Osteoblast (primary cell): Measurements from ENCODE around the gene RTP1. TPM values are rescaled to one million over a fixed set of nuclear protein-coding genes. Genes with fewer than 3 reads are reported as not detected.

Source experiments
- DNase-seq: peaks from one replicate; pipeline ENCODE4 v3.0.0; 2011; ENCODE audit warnings: low spot score, mixed read lengths; ENCODE audit not compliant: insufficient read length; ENCODE audit errors: missing footprints
- H2AFZ ChIP-seq: 2 replicates; pipeline ENCODE4 v1.6.0; 2011; ENCODE audit warnings: mild to moderate bottlenecking, low read length
- H3K27ac ChIP-seq: 2 replicates; pipeline ENCODE4 v1.5.1; 2011; ENCODE audit warnings: mild to moderate bottlenecking, low read depth, low read length, moderate library complexity
- H3K27me3 ChIP-seq: 2 replicates; pipeline ENCODE4 v1.6.0; 2012; ENCODE audit warnings: mild to moderate bottlenecking, control low read depth, inconsistent platforms, low read length, moderate library complexity; ENCODE audit not compliant: insufficient read depth
- H3K36me3 ChIP-seq: 2 replicates; pipeline ENCODE4 v1.5.1; 2011; ENCODE audit warnings: mild to moderate bottlenecking, low read length, control low read depth, moderate library complexity; ENCODE audit not compliant: insufficient read depth
- H3K4me1 ChIP-seq: 2 replicates; pipeline ENCODE4 v1.5.1; 2011; ENCODE audit warnings: mild to moderate bottlenecking, low read length, control low read depth, moderate library complexity; ENCODE audit not compliant: insufficient read depth
- H3K4me2 ChIP-seq: 2 replicates; pipeline ENCODE4 v1.6.0; 2011; ENCODE audit warnings: mild to moderate bottlenecking, low read length; ENCODE audit not compliant: insufficient read depth
- H3K4me3 ChIP-seq: fragments of 200-600 bp; sonication (generic); 3 replicates; pipeline ENCODE4 v1.5.1; 2012; ENCODE audit warnings: mild to moderate bottlenecking, low read length, inconsistent platforms; ENCODE audit not compliant: insufficient read depth
- H3K79me2 ChIP-seq: 2 replicates; pipeline ENCODE4 v1.6.0; 2012; ENCODE audit warnings: mild to moderate bottlenecking, low read length, control low read depth, inconsistent platforms; ENCODE audit not compliant: insufficient read depth
- H3K9me3 ChIP-seq: 2 replicates; pipeline ENCODE4 v1.5.1; 2011; ENCODE audit warnings: low read depth, low read length, control low read depth
- H4K20me1 ChIP-seq: 2 replicates; pipeline ENCODE4 v1.6.0; 2012; ENCODE audit warnings: mild to moderate bottlenecking, low read length, control low read depth; ENCODE audit not compliant: insufficient read depth
- total RNA-seq: library from RNA; depleted of rRNA; stranded (reverse); fragments of >200 nt; gene quantifications from 2 replicates; pipeline ENCODE4 v1.2.3, GENCODE V29; 2012
- TF ChIP-seq, protein P1 (sequence below): IDR thresholded peaks from 2 replicates; pipeline ENCODE4 v1.5.1; 2011; ENCODE audit warnings: mild to moderate bottlenecking, low read depth, low read length, moderate library complexity; ENCODE audit errors: extremely low read depth

RTP1 gene
- total RNA-seq, 1 donor = not detected

DNA sequence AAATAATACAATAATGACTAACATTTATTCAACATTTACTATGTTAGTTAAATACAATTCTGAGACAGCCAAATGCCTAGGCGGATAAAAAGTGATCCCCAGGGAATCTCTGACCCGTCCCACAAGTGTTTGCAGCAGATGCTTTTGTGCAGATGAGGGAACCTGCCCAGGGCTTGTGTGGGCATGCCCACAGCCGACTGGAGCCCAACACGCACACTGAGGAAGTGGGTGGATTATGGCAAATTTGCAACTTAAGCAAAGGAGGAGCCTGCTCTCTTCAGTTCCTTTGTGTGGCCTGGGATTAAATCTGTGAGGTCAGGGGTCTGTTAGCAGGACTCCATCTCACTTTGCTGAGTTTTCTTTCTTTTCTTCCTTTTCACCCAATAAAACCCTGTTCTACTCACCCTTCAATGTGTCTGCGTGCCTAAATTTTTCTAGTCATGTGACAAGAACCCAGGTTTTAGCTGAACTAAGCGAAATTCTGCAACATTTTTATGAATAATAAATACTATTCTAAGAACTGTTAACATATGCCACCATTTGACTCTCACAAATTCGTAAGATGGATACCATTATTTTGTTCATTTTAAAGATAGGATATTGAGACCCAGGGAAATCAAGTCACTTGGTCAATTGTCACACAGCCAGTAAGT is 13.9 kb upstream of the RTP1 start:
- Histone ChIP-seq H3K79me2 (no peaks in the 10 kb centered on the region), H4K20me1 (no peaks in the 10 kb centered on the region), H3K9me3 (no peaks in the 10 kb centered on the region), H3K36me3 (no peaks in the 10 kb centered on the region), H3K4me3 (no peak overlapping the region), H2AFZ (peak overlapping the region; percentile 21), H3K27ac (peak overlapping the region; percentile 30), H3K4me2 (no peak overlapping the region), H3K27me3 (no peaks in the 10 kb centered on the region), H3K4me1 (peaks cover 23% of the 10 kb centered on the region)
- TF ChIP-seq, protein P1, sequence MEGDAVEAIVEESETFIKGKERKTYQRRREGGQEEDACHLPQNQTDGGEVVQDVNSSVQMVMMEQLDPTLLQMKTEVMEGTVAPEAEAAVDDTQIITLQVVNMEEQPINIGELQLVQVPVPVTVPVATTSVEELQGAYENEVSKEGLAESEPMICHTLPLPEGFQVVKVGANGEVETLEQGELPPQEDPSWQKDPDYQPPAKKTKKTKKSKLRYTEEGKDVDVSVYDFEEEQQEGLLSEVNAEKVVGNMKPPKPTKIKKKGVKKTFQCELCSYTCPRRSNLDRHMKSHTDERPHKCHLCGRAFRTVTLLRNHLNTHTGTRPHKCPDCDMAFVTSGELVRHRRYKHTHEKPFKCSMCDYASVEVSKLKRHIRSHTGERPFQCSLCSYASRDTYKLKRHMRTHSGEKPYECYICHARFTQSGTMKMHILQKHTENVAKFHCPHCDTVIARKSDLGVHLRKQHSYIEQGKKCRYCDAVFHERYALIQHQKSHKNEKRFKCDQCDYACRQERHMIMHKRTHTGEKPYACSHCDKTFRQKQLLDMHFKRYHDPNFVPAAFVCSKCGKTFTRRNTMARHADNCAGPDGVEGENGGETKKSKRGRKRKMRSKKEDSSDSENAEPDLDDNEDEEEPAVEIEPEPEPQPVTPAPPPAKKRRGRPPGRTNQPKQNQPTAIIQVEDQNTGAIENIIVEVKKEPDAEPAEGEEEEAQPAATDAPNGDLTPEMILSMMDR = no peak
- DNase-seq = peak; percentile 89

- Histone ChIP-seq H3K4me3 (no peak overlapping the region), H3K79me2 (no peaks in the 10 kb centered on the region), H2AFZ (no peak overlapping the region), H3K4me1 (peaks cover 23% of the 10 kb centered on the region), H3K27me3 (no peaks in the 10 kb centered on the region), H3K4me2 (no peak overlapping the region), H3K36me3 (no peaks in the 10 kb centered on the region), H3K27ac (no peak overlapping the region), H4K20me1 (no peaks in the 10 kb centered on the region), H3K9me3 (no peaks in the 10 kb centered on the region)
- TF ChIP-seq, protein P1 = no peak
- no peak for DNase-seq
Measured at GRCh38 chr3:187183903-187184302, 13.4 kb upstream of the RTP1 start.

DNA sequence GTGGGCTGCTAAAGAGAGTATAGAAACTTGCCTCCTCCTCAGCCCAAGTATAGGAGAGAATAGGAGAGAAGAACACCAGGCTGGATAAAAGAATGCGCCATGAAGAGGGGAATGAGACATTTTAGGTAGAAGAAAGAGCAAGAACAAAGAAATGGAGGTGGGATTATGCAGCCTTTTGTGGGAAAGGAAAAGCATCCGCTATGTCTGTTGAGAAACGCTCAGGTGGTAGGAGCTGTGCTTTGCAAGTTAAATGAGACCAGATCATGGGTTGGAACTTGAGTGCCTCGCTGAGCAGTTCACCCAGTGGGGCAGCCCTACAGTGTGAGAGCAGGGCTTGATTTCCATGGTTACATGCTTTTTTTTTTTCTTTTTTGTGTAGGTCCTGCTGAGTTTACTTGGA is 11.5 kb upstream of the RTP1 start:
- Histone ChIP-seq H3K4me2 (no peak overlapping the region), H3K27ac (no peak overlapping the region), H3K27me3 (no peaks in the 10 kb centered on the region), H3K9me3 (no peaks in the 10 kb centered on the region), H3K4me3 (no peak overlapping the region), H3K79me2 (no peaks in the 10 kb centered on the region), H3K4me1 (peaks cover 23% of the 10 kb centered on the region), H3K36me3 (no peaks in the 10 kb centered on the region), H4K20me1 (no peaks in the 10 kb centered on the region), H2AFZ (no peak overlapping the region)
- TF ChIP-seq, protein P1 = no peak
- DNase-seq = no peak

DNA sequence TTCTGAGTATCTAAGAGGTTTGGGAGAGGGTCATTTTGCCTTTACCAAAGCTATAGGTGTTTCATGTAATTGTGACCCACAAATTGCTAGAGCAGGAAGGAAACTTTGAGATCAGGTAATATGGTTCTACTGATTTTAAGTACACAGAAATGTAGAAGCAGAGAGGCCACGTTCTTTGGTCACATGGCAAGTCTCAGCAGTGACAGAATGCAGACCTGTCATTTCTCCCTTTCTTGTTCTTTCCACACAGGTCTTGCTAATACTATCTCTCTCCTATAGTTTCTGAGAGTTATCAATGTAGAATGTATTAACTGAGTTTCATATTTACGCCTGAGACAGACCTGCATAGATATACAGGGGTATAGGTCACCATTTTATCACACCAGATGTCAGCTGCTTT is 10.9 kb upstream of the RTP1 start:
- no peaks in the 10 kb centered on the region for H3K79me2 ChIP-seq
- H3K9me3 ChIP-seq = no peaks in the 10 kb centered on the region
- H3K36me3 ChIP-seq = no peaks in the 10 kb centered on the region
- H3K27ac ChIP-seq = peak overlapping the region; percentile 44
- H3K4me2 ChIP-seq = peak overlapping the region; percentile 37
- no peak overlapping the region for H2AFZ ChIP-seq
- no peaks in the 10 kb centered on the region for H4K20me1 ChIP-seq
- peaks cover 23% of the 10 kb centered on the region for H3K4me1 ChIP-seq
- no peak overlapping the region for H3K4me3 ChIP-seq
- no peak for DNase-seq
- TF ChIP-seq, protein P1 = no peak
- H3K27me3 ChIP-seq = no peaks in the 10 kb centered on the region
